ENCODE data around the gene GPC6.
"Not testable (repeated sequence)": the region's sequence is repeated elsewhere in the genome, so short reads cannot be mapped to it uniquely, and the experiment has no call there.

Gene GPC6

GRCh38 chr13:93270769-93271742, 44.4 kb downstream of the GPC6 start:
- DNase-seq, result no peak

GRCh38 chr13:93279982-93280381, 53.4 kb downstream of the GPC6 start:
- no peak for DNase-seq

DNA sequence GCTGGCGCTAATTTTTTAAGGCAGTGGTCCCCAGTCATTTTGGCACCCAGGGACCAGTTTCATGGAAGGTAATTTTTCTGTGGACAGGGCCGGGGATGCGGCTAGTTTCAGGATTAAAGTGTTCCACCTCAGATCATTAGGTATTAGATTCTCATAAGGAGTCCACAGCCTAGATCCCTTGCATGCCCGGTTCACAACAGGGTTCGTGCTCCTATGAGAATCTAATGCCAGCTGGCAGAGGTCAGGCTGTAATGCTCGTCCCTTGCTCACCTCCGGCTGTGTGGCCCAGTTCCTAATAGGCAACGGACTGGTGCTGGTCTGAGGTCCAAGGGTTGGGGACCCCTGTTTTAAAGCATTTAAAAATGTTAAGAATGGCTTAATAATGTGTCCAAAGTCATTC, 54.1 kb downstream of the GPC6 start:
- DNase-seq, result no peak

DNA sequence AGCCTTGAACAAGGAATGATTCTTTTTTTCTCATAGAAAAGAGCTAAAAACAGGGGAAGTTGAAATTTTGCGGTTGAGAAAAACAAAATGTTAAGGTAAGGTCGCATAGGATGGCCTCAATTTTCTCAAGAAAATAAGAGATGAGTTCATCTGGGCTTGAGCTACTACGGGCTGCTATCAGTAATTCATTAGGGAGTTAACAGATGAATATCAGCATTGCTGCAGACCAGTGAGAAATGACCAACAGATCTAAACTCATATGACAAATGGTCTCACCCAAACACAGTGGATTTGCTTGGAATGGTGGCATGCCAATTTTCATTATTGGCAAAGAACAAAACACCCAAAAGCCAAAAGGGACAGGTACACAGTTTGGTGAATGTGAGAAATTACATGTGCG, 56.6 kb downstream of the GPC6 start:
- no peak for DNase-seq

- no peak for DNase-seq
These were observed 57.5 kb downstream of the GPC6 start for GRCh38 chr13:93284064-93284463.

DNA sequence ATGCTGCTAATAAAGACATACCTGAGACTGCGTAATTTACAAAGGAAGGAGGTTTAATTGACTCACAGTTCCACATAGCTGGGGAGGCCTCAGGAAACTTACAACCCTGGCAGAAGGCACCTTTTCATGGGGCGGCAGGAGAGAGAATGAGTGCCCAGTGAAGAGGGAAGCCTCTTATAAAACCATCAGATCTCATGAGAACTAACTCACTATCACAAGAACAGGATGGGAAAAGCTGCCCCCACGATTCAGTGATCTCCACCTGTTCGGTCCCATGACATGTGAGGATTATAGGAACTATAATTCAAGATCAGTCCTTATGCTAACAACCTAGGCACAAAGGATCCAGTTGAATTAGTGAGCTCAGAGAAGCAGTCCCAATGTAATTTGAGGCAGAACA, 59.4 kb downstream of the GPC6 start:
- no peak for DNase-seq

DNA sequence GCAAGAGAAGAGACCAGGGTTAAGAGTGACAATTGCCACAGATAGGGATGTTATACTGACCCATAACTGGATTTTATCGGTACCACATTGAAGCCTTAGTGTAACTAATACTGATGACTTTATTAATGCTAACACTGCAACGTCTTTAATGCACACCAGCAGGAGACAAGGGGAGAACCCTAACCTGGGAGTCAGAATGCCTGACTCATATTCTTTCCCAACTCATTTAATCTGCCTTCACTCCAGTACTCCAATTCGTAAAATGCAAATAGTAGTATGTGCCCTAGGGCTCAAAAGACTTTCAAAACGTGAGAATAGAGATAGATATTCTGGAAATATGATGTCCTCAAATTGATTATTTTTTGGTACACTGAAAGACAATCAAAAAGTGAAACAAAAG, 62.4 kb downstream of the GPC6 start:
- no peak for DNase-seq

- no peak for DNase-seq
These were observed 63.2 kb downstream of the GPC6 start for GRCh38 chr13:93289842-93290241.

GRCh38 chr13:93290503-93290902, 63.9 kb downstream of the GPC6 start:
- DNase-seq, result no peak

GRCh38 chr13:93292366-93292765, 65.8 kb downstream of the GPC6 start:
- DNase-seq, result no peak

- DNase-seq, result no peak
These were observed 67.1 kb downstream of the GPC6 start for GRCh38 chr13:93293710-93294109.

- no peak for DNase-seq
These were observed 70.0 kb downstream of the GPC6 start for GRCh38 chr13:93296584-93296983.

- no peak for DNase-seq
These were observed 72.1 kb downstream of the GPC6 start for GRCh38 chr13:93298713-93299112.

- no peak for DNase-seq
These were observed 77.5 kb downstream of the GPC6 start for GRCh38 chr13:93304134-93304533.

GRCh38 chr13:93304868-93305613, 78.4 kb downstream of the GPC6 start:
- DNase-seq, result no peak

GRCh38 chr13:93305886-93306285, 79.3 kb downstream of the GPC6 start:
- no peak for DNase-seq

DNA sequence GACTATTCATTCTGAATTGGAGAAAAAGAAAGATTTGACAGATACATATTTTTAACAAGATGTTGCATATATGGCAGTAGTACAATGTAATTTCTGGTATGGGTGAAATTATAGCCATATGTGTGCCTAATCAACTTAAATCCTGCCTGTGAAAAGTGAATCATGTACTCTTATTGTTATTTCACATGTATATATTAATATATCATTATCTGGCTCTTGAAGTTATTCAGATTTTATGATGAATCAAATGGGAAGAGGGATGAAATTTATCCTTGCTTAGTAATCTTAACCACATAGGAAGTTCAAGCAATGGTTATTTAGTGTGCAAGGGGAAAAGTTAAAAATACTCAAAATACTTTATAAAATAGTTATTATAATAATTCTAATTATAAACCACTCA, 80.5 kb downstream of the GPC6 start:
- no peak for DNase-seq

DNA sequence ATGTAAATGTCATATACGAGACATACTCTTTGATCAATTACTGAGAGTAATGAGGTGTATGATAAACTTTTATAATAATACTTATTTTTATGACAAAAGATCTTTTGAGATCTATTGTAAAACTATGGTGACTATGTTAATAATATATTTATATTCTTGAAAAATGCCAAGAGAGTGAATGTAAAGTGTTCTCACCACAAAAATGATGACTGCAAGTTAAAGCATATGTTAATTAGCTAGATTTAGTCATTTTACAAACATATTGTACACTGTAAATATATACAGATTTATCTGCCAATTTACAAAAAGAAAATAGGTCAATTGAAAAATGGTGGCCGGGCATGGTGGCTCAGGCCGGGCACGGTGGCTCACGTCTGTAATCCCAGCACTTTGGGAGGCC, 81.0 kb downstream of the GPC6 start:
- no peak for DNase-seq

- no peak for DNase-seq
These were observed 83.4 kb downstream of the GPC6 start for GRCh38 chr13:93309886-93310523.

DNA sequence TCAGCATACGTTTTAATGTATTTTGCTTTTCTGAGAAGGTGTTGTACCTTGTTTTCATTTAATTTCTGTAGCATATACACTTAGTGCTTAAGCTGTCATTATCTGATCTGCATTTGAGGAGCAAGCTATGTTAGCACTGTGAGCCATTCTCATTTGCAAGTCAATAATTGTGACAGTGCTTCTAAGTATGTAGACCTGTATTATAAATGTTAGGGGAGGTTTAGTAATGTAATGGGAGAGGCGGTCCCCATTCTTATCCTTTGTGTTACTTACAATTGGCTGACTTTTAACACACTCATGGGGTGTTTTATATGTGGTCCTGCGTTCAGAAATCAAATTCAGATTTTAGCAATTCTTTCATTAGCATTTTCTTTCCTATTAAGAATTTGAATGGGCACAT, 90.2 kb downstream of the GPC6 start:
- no peak for DNase-seq

DNA sequence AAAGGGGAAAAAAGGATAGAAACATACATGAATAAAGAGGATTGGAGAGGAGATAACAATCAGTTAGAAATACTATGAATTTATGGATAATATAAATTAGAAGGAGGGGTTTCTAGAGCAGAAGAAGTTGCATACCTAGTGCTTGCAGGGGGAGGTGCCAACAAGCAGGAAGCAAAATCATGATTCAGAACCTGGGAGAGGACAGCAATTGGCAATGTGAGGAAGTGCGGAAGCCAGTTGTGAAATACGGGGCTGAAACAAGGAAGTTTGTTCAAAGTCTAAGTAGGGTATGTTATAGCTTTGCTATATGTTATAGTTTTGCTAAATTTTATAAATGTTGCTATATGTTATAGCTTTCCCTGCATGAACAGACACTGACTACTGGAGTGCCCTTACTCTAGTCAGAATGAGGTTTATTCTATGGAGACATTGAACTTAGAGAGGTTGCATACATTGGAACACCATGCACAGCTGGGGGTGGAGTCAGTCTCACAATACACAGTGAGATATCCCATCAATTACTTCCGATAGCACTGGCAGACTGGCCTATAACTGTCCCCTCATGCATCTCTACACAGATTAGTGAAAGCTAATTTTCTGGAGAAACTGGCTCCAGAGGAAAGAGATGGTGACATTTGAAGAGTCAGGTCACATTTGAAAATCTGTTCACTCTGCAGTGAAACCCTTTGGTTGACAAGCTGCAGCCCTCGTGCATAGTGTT, 92.1 kb downstream of the GPC6 start:
- peak; percentile 24 to 50 for DNase-seq

- no peak for DNase-seq
These were observed 94.3 kb downstream of the GPC6 start for GRCh38 chr13:93320942-93321341.

DNA sequence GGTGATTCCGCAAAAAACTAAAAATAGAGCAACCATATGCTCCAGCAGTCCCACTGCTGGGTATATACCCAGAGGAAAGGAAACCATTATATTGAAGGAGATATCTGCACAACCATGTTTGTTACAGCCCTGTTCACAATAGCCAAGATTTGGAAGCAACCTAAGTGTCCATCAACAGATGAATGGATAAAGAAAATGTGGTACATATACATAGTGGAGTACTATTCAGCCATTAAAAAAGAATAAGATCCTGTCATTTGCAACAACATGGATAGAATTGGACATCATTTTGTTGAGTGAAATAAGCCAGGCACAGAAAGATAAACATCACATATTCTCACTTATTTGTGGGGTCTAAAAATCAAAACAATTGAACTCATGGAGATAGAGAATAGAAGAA, 97.3 kb downstream of the GPC6 start:
- DNase-seq, result not testable (repeated sequence)

Measured in inflammatory macrophage (primary cell).